Pancreas (tissue), 10 donors: ENCODE data around the gene TRAPPC5. TPM values are rescaled to one million over a fixed set of nuclear protein-coding genes. Genes with fewer than 3 reads are reported as not detected.

Experiments used
- ATAC-seq, 4 donors: fragments of 200-7000 bp; cut with Tn5 transposase; one replicate each; pipeline versions ENCODE4 v1.8.0 to v1.9.1; 2020; ENCODE audit warnings: mild to moderate bottlenecking in 4 of 4, moderate library complexity in 4 of 4
- DNase-seq, 6 donors: peaks; one replicate each; pipeline ENCODE4 v3.0.0-alpha.2; 2020
- FAIRE-seq: peaks from 2 replicates; lab custom pipeline; 2012; peaks lifted over from hg19 to GRCh38; lab: Jason Lieb, UNC
- H3K27ac ChIP-seq, 4 donors: fragments of 200-600 bp; sonication (generic); 1 replicate in 3 of 4; 2 replicates in 1 of 4; pipeline versions ENCODE4 v1.5.0 to v1.8.0; 2020
- H3K27me3 ChIP-seq, 4 donors: fragments of 200-600 bp; one replicate each; pipeline ENCODE4 v1.8.0; 2021
- H3K36me3 ChIP-seq, 3 donors: fragments of 200-600 bp; sonication (generic) in 1 of 3; one replicate each; pipeline versions ENCODE4 v1.5.0 to v1.8.0; 2020 to 2021
- H3K4me1 ChIP-seq, 3 donors: fragments of 200-600 bp; one replicate each; pipeline ENCODE4 v1.8.0; 2021
- H3K4me3 ChIP-seq, 4 donors: fragments of 200-600 bp; sonication (generic) in 2 of 4; one replicate each; pipeline versions ENCODE4 v1.5.0 to v1.8.0; 2020 to 2021
- H3K9me3 ChIP-seq, 4 donors: fragments of 200-600 bp; one replicate each; pipeline ENCODE4 v1.8.0; 2021
- CTCF ChIP-seq, 4 donors: fragments of 200-600 bp; sonication (generic) in 3 of 4; IDR thresholded peaks; one replicate each; pipeline versions ENCODE4 v1.5.0 to v1.8.0; 2021; ENCODE audit warnings: antibody characterized with exemption in 4 of 4
- WGBS, 2 donors: extraction: QIAGEN DNeasy Blood & Tissue Kit; methylation state at CpG; one replicate each; pipeline ENCODE4 v1.1.7; 2013; 5-methylcytosine and 5-hydroxymethylcytosine counted together
- intact Hi-C, 3 donors: fragments of 100-400 bp; cut with DNase I; formaldehyde crosslinking; loops; one replicate each; pipeline versions ENCODE4 v1.11.1 to v1.14.2; 2022
- polyA plus RNA-seq, 2 donors: library from polyadenylated mRNA; stranded (reverse); fragments of 200-250 nt; gene quantifications; one replicate each; pipeline ENCODE4 v1.2.3, GENCODE V29; 2013
- total RNA-seq, 6 donors: library from RNA; stranded (reverse); fragmentation: NEBNext Ultra II Directional in 4 of 6; extraction: Animal tissue kit (Norgen Biotek cat#: 25700) in 4 of 6; gene quantifications; one replicate each; pipeline versions ENCODE4 v1.2.1 to v1.2.4, GENCODE V29; 2021 to 2023
- donor health status: healthy with polysubstance abuse.
- donor health status: DM: no; HTN: no; CAD: no; lungs with moderate emphysema.
- donor health status: DM: no; HTN: no; CAD: no.
- donor health status: control.
- donor health status: control.
- donor health status: Bipolar disorder and iron deficiency.
- donor health status: DM: yes; HTN: yes; CAD: no.
- donor health status: DM: no; HTN: no; CAD: no.
- donor health status: DM: no; HTN: no; CAD: no.
- donor health status: DM: yes; HTN: yes; CAD: no.

Gene TRAPPC5
- total and polyA plus RNA-seq, 8 donors, result 26.7 to 89.9 (median 43.9) TPM

GRCh38 chr19:7682175-7682855 lies 1.7 kb downstream of the TRAPPC5 start:
- no peak for ATAC-seq
- Histone ChIP-seq H3K36me3 (peaks cover 0 to 6% (median 0%) of the 10 kb centered on the region in 3 donors), H3K9me3 (no peaks in the 10 kb centered on the region), H3K4me1 (peaks cover 0 to 3% (median 0%) of the 10 kb centered on the region in 3 donors), H3K27me3 (no peaks in the 10 kb centered on the region), H3K27ac (no peak overlapping the region), H3K4me3 (peak overlapping the region in 2 of 4 donors; percentile 99 to 100)
- WGBS, 2 donors, result 81 to 83% methylated on average over 74 of the region's 74 CpGs
- no peak for TF ChIP-seq CTCF (IDR thresholded peaks at IDR 0.05)
- FAIRE-seq, result no peak
- intact Hi-C loops, result loop anchor here in 1 of 3 donors (5.0 kb wide), 1 partner anchor 115 kb away; no protein-coding TSS in a partner anchor
- DNase-seq, result peak in 2 of 6 donors; percentile 28 to 49

GRCh38 chr19:7685546-7686445 lies 5.2 kb downstream of the TRAPPC5 start:
- TF ChIP-seq CTCF (IDR thresholded peaks at IDR 0.05), result no peak
- Histone ChIP-seq H3K27me3 (no peaks in the 10 kb centered on the region), H3K4me3 (no peak overlapping the region), H3K4me1 (no peaks in the 10 kb centered on the region), H3K36me3 (peaks cover 0 to 6% (median 0%) of the 10 kb centered on the region in 3 donors), H3K9me3 (no peaks in the 10 kb centered on the region), H3K27ac (no peak overlapping the region)
- 27 to 36% methylated on average over 19 of the region's 19 CpGs for WGBS, 2 donors
- ATAC-seq (no peak), FAIRE-seq (no peak), DNase-seq (no peak)
- intact Hi-C loops, result no loop called here

GRCh38 chr19:7687177-7687576 lies 6.5 kb downstream of the TRAPPC5 start:
- H3K9me3 ChIP-seq, result no peaks in the 10 kb centered on the region
- H3K4me1 ChIP-seq, result no peaks in the 10 kb centered on the region
- DNase-seq (no peak), ATAC-seq (no peak), FAIRE-seq (no peak)
- intact Hi-C loops, result no loop called here
- no peaks in the 10 kb centered on the region for H3K27me3 ChIP-seq
- TF ChIP-seq CTCF (IDR thresholded peaks at IDR 0.05), result no peak
- H3K27ac ChIP-seq, result no peak overlapping the region
- 69 to 82% methylated on average over 7 to 12 of the region's 12 CpGs for WGBS, 2 donors
- peaks cover 0 to 6% (median 0%) of the 10 kb centered on the region in 3 donors for H3K36me3 ChIP-seq
- H3K4me3 ChIP-seq, result no peak overlapping the region

GRCh38 chr19:7689165-7689564 lies 8.5 kb downstream of the TRAPPC5 start:
- DNase-seq, result no peak
- no peaks in the 10 kb centered on the region for H3K4me1 ChIP-seq
- intact Hi-C loops, result no loop called here
- WGBS, 2 donors, result 13 to 22% methylated on average over 12 to 23 of the region's 23 CpGs
- FAIRE-seq, result no peak
- TF ChIP-seq CTCF (IDR thresholded peaks at IDR 0.05), result no peak
- H3K4me3 ChIP-seq, result no peak overlapping the region
- no peaks in the 10 kb centered on the region for H3K9me3 ChIP-seq
- no peak for ATAC-seq
- no peaks in the 10 kb centered on the region for H3K27me3 ChIP-seq
- H3K36me3 ChIP-seq, result peaks cover 0 to 3% (median 0%) of the 10 kb centered on the region in 3 donors
- H3K27ac ChIP-seq, result no peak overlapping the region
